GM21576 (cell line): ENCODE results near the gene NHSL2.

Experiments used
- ATAC-seq: cut with Tn5 transposase; IDR thresholded peaks from one replicate; pipeline ENCODE4 v1.9.1; 2021; ENCODE audit warnings: mild to moderate bottlenecking, moderate library complexity; ENCODE audit not compliant: unreplicated experiment

The NHSL2 gene

GRCh38 chrX:72060921-72061490, 150.4 kb downstream of the NHSL2 start:
- no peak for ATAC-seq

- ATAC-seq: no peak
These were observed 152.3 kb downstream of the NHSL2 start for GRCh38 chrX:72062916-72063315.

GRCh38 chrX:72069350-72070160, 158.9 kb downstream of the NHSL2 start:
- ATAC-seq: no peak

DNA sequence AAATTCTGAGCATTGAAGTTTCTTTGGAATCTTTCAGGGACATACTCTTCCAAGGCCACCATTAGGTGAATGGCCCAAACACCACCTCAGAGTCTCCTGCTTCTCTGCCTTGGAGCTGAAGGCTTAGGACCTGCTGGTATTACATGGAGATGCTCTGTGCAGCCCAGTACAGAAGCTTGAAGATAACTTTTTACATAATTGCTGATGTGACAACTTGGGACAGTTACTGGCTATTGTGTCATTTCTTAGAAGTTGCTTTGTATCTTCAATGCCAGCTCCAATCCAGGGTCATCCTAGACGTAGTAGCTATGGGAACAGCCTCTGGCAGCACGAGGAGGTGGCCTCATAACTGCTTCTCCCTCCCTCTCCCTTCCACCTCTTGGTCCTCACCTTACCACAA, 160.6 kb downstream of the NHSL2 start:
- no peak for ATAC-seq

DNA sequence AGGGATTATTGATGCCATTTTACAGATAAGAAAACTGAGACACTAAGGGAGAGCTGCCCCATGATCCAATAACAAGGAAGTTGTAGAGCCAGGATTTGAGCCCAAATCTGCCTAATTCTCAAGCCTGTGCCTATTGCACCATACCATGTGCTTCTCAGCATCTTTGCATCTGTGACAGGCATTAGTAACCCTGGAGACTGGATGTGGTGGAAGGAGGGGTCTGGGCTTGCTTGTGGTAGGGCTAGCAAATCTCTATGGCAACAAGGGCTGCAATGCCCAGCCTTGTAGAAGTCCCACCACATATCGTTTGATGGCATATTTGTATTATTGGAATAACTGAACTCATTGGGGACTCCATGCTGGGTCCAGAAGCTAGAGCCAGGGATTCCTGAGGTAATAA, 163.0 kb downstream of the NHSL2 start:
- no peak for ATAC-seq

- no peak for ATAC-seq
These were observed 167.8 kb downstream of the NHSL2 start for GRCh38 chrX:72078411-72078810.

GRCh38 chrX:72079607-72080006, 169.0 kb downstream of the NHSL2 start:
- ATAC-seq: no peak

DNA sequence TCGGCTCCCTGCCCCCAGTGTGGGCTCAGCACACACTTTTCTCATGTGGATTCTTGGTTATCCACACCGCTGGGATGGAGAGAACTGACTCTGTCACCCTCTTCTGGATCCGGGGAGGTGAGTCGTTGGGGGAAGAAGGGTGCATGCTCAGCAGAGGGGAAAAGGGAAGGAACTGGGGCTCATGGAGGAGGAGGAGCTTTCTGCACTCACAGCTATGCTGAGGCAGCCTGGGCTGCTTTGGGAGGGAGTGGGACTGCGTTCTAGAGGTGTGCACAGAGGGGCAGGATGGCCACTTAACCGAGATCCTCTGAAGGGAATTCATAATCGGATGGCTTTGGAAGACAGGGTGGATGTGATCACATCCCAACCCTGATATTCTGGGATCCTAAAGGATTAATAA, 169.5 kb downstream of the NHSL2 start:
- ATAC-seq: no peak

DNA sequence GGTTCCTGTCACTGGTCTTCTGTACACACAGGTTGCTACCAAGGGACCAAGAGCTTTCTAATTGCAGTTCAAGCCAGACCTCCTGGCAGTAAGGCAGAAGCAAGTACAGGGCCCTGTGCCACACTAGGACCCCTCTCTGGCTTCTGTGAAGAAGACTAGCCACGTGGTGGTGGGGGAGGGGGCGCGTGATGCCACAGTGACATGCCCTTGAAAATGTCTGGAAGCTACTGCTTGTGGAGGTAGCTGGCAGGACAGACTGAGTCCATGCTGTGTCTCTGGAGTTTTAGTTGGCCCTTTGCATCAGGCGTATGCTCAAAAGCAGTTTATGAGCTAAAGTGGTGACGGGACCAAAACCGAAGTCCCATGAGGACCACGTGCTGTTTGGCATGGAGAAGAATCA, 170.2 kb downstream of the NHSL2 start:
- no peak for ATAC-seq

GRCh38 chrX:72081605-72082320, 171.1 kb downstream of the NHSL2 start:
- no peak for ATAC-seq

GRCh38 chrX:72083291-72083690, 172.6 kb downstream of the NHSL2 start:
- no peak for ATAC-seq

- no peak for ATAC-seq
These were observed 173.5 kb downstream of the NHSL2 start for GRCh38 chrX:72084114-72084513.

DNA sequence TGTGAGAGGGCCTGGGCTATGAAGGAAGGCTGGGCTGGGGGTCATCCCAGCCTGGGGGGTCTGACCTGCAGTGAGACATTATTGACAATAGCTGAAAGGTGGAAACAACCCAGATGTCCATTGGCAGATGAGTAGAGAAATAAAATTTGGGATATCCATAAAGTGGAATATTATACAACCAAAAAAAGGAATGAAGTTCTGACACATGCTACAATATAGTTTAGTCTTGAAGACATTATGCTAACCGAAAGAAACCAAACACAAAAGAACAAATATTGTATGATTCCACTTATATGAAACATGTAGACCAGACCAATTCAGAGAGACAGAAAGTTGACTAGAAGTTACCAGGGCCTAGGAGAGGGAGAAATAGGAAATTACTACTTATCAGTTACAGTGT, 176.3 kb downstream of the NHSL2 start:
- no peak for ATAC-seq

DNA sequence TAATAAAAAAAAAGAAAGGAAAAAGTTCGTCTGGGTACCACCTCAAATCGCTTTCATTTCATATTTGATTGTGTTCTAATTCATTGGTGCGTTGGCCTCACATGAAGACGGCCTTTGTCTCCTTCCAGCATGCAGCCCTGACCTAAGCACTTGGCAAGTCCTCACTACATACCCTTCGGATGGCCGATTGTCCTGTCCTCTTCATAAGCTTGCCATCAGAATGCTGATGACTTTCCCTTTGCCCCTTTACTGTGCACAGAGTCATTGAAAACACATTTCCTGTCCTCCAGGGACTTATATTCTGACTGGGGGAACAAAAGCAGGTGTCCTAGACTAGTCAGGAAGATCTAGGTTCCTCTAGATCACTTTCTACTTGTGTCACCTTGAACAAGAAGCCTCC, 178.1 kb downstream of the NHSL2 start:
- ATAC-seq: no peak

DNA sequence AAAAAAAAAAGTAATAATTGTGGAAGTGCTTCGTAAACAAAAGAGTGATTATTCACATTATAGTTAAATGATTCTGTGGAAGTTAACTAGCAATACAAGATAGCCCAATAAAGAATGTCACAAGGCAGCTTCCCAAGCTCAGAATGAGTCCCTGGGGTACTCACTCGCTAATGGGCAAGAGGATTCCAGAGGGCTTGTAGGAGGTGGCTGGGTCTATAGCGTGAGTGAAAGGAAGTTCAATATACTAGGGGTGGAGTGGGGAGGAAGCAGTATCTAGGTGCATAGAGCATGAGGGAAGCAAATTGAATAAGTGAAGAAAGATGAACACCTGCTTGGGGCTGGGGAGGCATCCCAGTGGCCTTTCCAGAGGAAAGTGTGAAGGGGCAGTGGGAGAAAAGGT, 178.6 kb downstream of the NHSL2 start:
- no peak for ATAC-seq

DNA sequence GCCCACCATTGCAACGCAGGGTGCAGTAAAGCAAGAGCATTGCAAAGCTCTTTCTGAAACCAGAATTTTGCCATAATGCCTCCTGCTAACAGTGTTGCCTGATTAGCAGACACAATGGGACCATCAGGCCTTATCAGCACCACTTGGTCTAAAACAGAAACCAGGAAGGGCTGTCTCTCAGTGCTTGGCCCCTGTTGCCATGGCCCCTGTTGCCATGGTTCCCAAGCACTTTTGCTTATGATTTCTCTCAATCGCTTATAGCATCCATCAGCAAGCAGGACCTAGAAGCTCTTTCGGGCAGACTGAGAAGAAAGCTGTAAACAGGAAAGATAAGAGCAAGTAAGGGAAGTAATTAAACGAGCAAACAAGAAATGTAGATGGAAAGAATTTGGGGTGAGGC, 184.2 kb downstream of the NHSL2 start:
- ATAC-seq: peak; percentile 86

DNA sequence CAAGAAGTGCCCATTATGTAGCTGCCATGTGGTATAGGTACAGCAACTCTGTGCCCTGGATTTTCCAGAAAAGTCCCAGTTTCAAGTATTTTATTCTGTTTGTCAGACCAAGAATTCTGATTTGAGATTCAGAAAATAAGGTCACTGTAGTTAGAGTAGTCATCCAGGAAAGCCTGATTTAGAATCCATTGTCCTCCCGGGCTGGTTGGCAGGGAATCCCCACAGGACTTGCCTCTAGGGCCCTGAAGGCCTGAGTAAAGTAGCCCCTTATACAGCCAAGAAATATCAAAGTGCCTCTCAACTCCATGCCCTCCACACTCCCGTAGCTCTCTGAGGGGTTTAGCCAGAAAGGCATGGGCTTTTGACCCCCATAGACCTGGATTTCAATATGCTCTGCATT, 184.7 kb downstream of the NHSL2 start:
- no peak for ATAC-seq

GRCh38 chrX:72097098-72097497, 186.5 kb downstream of the NHSL2 start:
- no peak for ATAC-seq

- no peak for ATAC-seq
These were observed 189.6 kb downstream of the NHSL2 start for GRCh38 chrX:72100051-72100755.

GRCh38 chrX:72100824-72101351, 190.2 kb downstream of the NHSL2 start:
- peak; percentile 81 for ATAC-seq

DNA sequence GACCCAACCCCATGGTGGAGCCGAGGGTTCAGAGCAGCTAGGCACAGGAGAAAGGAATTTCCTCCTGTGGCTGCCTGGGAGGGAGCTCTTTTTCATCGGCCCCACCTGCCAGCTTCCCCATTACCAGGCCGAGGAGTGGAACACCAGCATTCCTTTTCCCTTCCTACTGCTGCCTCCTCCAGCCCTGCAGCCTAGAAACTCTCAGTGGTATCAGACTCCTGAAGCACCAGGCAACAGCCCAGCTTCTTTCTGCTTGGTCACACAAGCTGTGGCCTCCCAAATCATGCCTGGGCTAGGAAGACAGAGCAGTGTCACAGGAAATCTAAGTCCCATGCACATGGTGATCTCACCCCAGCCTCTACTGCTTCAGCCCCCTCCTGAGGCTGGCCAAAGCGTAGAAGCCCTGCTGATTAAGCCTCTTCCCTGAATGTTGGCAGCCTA, 191.0 kb downstream of the NHSL2 start:
- ATAC-seq: no peak
